ENCODE results near the gene ABHD13. TPM values are rescaled to one million over a fixed set of nuclear protein-coding genes. Genes with fewer than 3 reads are reported as not detected.

Gene ABHD13
- total RNA-seq, 2 experiments from 2014 or later: 10.1 to 11.5 TPM

DNA sequence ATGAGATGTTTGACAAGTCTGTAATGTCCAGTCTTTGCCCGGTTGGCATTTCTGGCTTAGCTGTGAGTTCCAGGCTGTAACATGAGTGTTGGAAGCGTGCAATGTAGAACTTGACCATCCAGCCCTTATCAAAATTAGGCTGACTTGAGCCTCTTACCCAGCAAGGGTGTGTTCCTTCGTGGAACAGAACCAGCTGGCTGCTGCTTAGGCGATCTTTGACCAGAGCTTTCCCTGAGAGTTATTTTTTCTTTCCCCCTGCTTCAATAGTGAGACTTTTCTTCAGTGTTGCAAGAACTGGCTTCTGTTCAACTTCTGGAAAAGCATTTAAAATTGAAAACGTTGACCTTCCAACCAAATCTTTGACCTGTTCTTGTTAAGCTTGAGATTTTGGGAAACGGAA is 57.9 kb downstream of the ABHD13 start:
- Mint-ChIP-seq H3K36me3 (peaks cover 13% of the 10 kb centered on the region), H3K4me3 (no peak overlapping the region), H3K9me3 (no peaks in the 10 kb centered on the region), H3K4me1 (peaks cover 10% of the 10 kb centered on the region), H3K27ac (no peak overlapping the region), H3K27me3 (no peaks in the 10 kb centered on the region)
- DNase-seq (no peak), ATAC-seq (ENCODE audit: low read depth) (no peak)
- POLR2A ChIA-PET: no interaction called here

GRCh38 chr13:108278466-108278865 is 60.3 kb downstream of the ABHD13 start:
- Mint-ChIP-seq H3K27ac (no peak overlapping the region), H3K27me3 (no peaks in the 10 kb centered on the region), H3K4me3 (no peak overlapping the region), H3K9me3 (no peaks in the 10 kb centered on the region), H3K4me1 (peaks cover 5% of the 10 kb centered on the region), H3K36me3 (peaks cover 11% of the 10 kb centered on the region)
- ATAC-seq (ENCODE audit: low read depth) (no peak), DNase-seq (no peak)
- POLR2A ChIA-PET: no interaction called here

- POLR2A ChIA-PET: interaction anchor here (1.0 kb wide), 1 partner anchor 69 kb away, joined by 4 read pairs; no protein-coding TSS in a partner anchor
Observed at GRCh38 chr13:108281901-108282300, 63.7 kb downstream of the ABHD13 start.

GRCh38 chr13:108283110-108283509 is 64.9 kb downstream of the ABHD13 start:
- H3K36me3 Mint-ChIP-seq: peaks cover 4% of the 10 kb centered on the region
- no peaks in the 10 kb centered on the region for H3K27me3 Mint-ChIP-seq
- peaks cover 3% of the 10 kb centered on the region for H3K4me1 Mint-ChIP-seq
- no peak overlapping the region for H3K4me3 Mint-ChIP-seq
- no peak for ATAC-seq (ENCODE audit: low read depth)
- H3K9me3 Mint-ChIP-seq: no peaks in the 10 kb centered on the region
- POLR2A ChIA-PET: no interaction called here
- H3K27ac Mint-ChIP-seq: no peak overlapping the region
- DNase-seq: no peak

More at GRCh38 chr13:108281901-108282300, 63.7 kb downstream of the ABHD13 start:
- Mint-ChIP-seq H3K27ac (no peak overlapping the region), H3K4me3 (no peak overlapping the region), H3K9me3 (no peaks in the 10 kb centered on the region), H3K27me3 (no peaks in the 10 kb centered on the region), H3K36me3 (peaks cover 4% of the 10 kb centered on the region), H3K4me1 (peaks cover 4% of the 10 kb centered on the region)
- DNase-seq (no peak), ATAC-seq (ENCODE audit: low read depth) (no peak)

Other genes with a start within 250 kb of the ABHD13 start
- 10 to 100 TPM; 10.7 to 11.4 TPM for gene LIG4, start 2.9 kb upstream of the ABHD13 start, total RNA-seq
- gene TNFSF13B, start 51.3 kb downstream of the ABHD13 start, total RNA-seq: 10 to 100 TPM; 11.5 to 11.8 TPM